HEK293 (cell line): ENCODE data around the gene SLC39A5.

Experiments used
- CTCF ChIA-PET: fragments of 350-600 bp; formaldehyde crosslinking; extraction: SDS; loops from one replicate; lab custom pipeline; 2021; ENCODE audit warnings: antibody characterized with exemption; lab: Yijun Ruan, JAX
- POLR2A ChIA-PET: fragments of 300-600 bp; formaldehyde crosslinking; extraction: SDS; loops from one replicate; lab custom pipeline; 2020; ENCODE audit warnings: antibody characterized with exemption, inconsistent platforms; lab: Yijun Ruan, JAX
- H3K27ac ChIP-seq: fragments of 200-500 bp; sonication (Bioruptor generic); 2 replicates; pipeline ENCODE4 v1.5.1; 2014; ENCODE audit warnings: low read depth, low read length, control low read depth, inconsistent platforms; ENCODE audit errors: extremely low read depth
- H3K36me3 ChIP-seq, 2 experiments: fragments of 200-500 bp in 1 of 2; sonication (Bioruptor generic) in 1 of 2; 1 replicate in 1 of 2; 2 replicates in 1 of 2; pipeline ENCODE4 v1.5.1; 2014 to 2017; ENCODE audit warnings: inconsistent platforms in 2 of 2, low read length in 2 of 2; ENCODE audit not compliant: control insufficient read depth in 2 of 2, insufficient read depth in 1 of 2
- H3K4me1 ChIP-seq: fragments of 200-500 bp; sonication (Bioruptor generic); 2 replicates; pipeline ENCODE4 v1.5.1; 2014; ENCODE audit warnings: mild to moderate bottlenecking, low read length, inconsistent platforms; ENCODE audit not compliant: control insufficient read depth, insufficient read depth
- H3K4me3 ChIP-seq: 2 replicates; pipeline ENCODE4 v1.5.1; 2011; ENCODE audit warnings: low read depth, mild to moderate bottlenecking, control low read depth, low read length, moderate library complexity
- H3K9me3 ChIP-seq: fragments of 200-500 bp; sonication (Bioruptor generic); 2 replicates; pipeline ENCODE4 v1.5.1; 2014; ENCODE audit warnings: low read depth, low read length, inconsistent platforms; ENCODE audit not compliant: control insufficient read depth, insufficient read depth
- KLF1 ChIP-seq: fragments of 450-650 bp; formaldehyde crosslinking; IDR thresholded peaks from 2 replicates; pipeline ENCODE4 v1.5.1; 2016; ENCODE audit warnings: missing biosample characterization, missing genetic modification characterization
- SCRT2 ChIP-seq: fragments of 450-650 bp; formaldehyde crosslinking; IDR thresholded peaks from 2 replicates; pipeline ENCODE4 v1.5.1; 2016; ENCODE audit warnings: missing biosample characterization, missing genetic modification characterization
- TSHZ1 ChIP-seq: fragments of 450-650 bp; formaldehyde crosslinking; IDR thresholded peaks from 2 replicates; pipeline ENCODE4 v1.5.1; 2016; ENCODE audit warnings: missing biosample characterization, missing genetic modification characterization, borderline replicate concordance
- ZFP3 ChIP-seq: fragments of 450-650 bp; formaldehyde crosslinking; IDR thresholded peaks from 2 replicates; pipeline ENCODE4 v1.5.1; 2016; ENCODE audit warnings: low read depth, missing biosample characterization, missing genetic modification characterization
- ZNF292 ChIP-seq: fragments of 450-650 bp; formaldehyde crosslinking; IDR thresholded peaks from 2 replicates; pipeline ENCODE4 v1.5.1; 2016; ENCODE audit warnings: low read depth, missing biosample characterization, missing genetic modification characterization, borderline replicate concordance
- ZNF37A ChIP-seq: fragments of 450-650 bp; IDR thresholded peaks from 2 replicates; pipeline ENCODE4 v1.5.1; 2018; ENCODE audit warnings: missing biosample characterization, missing genetic modification characterization
- ZNF391 ChIP-seq: fragments of 450-650 bp; formaldehyde crosslinking; IDR thresholded peaks from 2 replicates; pipeline ENCODE4 v1.5.1; 2016; ENCODE audit warnings: low read depth, missing biosample characterization, missing genetic modification characterization, borderline replicate concordance
- ZNF521 ChIP-seq: fragments of 450-650 bp; formaldehyde crosslinking; IDR thresholded peaks from 2 replicates; pipeline ENCODE4 v1.5.1; 2017; ENCODE audit warnings: missing biosample characterization, mild to moderate bottlenecking, missing genetic modification characterization
- ZNF544 ChIP-seq: fragments of 450-650 bp; formaldehyde crosslinking; IDR thresholded peaks from 2 replicates; pipeline ENCODE4 v1.5.0; 2017; ENCODE audit warnings: missing biosample characterization, missing genetic modification characterization
- ZNF701 ChIP-seq: fragments of 450-650 bp; formaldehyde crosslinking; IDR thresholded peaks from 2 replicates; pipeline ENCODE4 v1.5.1; 2016; ENCODE audit warnings: missing biosample characterization, missing genetic modification characterization
- ZNF792 ChIP-seq: fragments of 450-650 bp; formaldehyde crosslinking; IDR thresholded peaks from 2 replicates; pipeline ENCODE4 v1.5.1; 2016; ENCODE audit warnings: missing biosample characterization, missing genetic modification characterization
- TF ChIP-seq, protein P1 (sequence below): fragments of 450-650 bp; formaldehyde crosslinking; IDR thresholded peaks from 2 replicates; pipeline ENCODE4 v1.5.1; 2017; ENCODE audit warnings: missing biosample characterization, missing genetic modification characterization
- TF ChIP-seq, protein P2 (sequence below): fragments of 450-650 bp; formaldehyde crosslinking; IDR thresholded peaks from 2 replicates; pipeline ENCODE4 v1.5.1; 2016; ENCODE audit warnings: missing biosample characterization, missing genetic modification characterization
- TF ChIP-seq, protein P3 (sequence below): fragments of 450-650 bp; formaldehyde crosslinking; IDR thresholded peaks from 2 replicates; pipeline ENCODE4 v1.5.1; 2016; ENCODE audit warnings: missing biosample characterization, missing genetic modification characterization

SLC39A5 gene

DNA sequence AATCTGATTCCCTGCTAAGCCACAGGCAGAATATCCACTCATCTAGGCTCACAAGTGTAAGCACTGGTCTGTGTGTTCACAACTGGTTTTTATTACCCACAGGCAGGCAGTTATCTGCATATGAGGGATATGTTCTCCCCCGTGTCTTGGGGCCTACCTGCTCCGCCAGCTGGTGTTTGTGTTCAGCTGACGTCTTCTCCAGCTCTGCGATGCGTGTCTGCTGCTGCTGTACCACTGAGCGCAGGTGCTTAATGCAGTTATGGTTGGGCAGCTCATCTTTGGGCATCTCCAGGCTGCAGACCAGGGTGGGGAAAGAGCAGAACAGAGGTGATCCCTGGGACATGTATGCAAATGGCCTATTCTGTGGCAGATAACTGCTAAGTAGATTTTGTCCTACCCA is 21.8 kb upstream of the SLC39A5 start (continued):
- no peak for TF ChIP-seq ZNF544 (tag by site-specific recombination)
- TF ChIP-seq ZFP3 (tag by site-specific recombination) = no peak
- no peak for TF ChIP-seq ZNF37A (tag by site-specific recombination)
- TF ChIP-seq ZNF391 (tag by site-specific recombination) = no peak
- TF ChIP-seq, protein P1, sequence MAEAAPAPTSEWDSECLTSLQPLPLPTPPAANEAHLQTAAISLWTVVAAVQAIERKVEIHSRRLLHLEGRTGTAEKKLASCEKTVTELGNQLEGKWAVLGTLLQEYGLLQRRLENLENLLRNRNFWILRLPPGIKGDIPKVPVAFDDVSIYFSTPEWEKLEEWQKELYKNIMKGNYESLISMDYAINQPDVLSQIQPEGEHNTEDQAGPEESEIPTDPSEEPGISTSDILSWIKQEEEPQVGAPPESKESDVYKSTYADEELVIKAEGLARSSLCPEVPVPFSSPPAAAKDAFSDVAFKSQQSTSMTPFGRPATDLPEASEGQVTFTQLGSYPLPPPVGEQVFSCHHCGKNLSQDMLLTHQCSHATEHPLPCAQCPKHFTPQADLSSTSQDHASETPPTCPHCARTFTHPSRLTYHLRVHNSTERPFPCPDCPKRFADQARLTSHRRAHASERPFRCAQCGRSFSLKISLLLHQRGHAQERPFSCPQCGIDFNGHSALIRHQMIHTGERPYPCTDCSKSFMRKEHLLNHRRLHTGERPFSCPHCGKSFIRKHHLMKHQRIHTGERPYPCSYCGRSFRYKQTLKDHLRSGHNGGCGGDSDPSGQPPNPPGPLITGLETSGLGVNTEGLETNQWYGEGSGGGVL (tag by site-specific recombination) = no peak

DNA sequence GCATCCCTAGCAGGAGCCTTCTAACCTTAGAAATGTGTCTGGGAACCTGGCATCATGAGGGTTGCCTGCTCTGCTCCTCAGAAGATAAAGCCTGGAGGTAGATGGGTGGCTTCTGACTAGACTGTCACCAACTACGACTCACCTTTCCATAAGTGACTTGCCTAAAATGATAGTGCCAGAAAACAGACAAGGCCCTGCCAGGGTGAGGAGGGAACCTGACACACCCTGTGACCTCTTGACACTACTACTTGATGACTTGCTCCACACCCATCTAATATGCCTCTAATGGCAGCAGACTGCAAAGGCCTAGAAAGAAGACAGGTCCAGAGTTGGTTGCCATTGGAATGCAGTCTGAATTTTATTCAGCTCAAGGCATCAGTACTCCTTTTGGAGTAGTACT is 17.5 kb upstream of the SLC39A5 start:
- peaks cover 44 to 81% of the 10 kb centered on the region in 2 experiments for H3K36me3 ChIP-seq
- POLR2A ChIA-PET = interaction anchor here (1.5 kb wide), 1 partner anchor 9 kb away, joined by 5 read pairs; the partner anchor contains the start of gene RNF41
- TF ChIP-seq ZNF292 (no peak), KLF1 (tag by site-specific recombination) (peak; percentile 89), ZNF792 (no peak)
- TF ChIP-seq, all 188 proteins: peak for 1
- no peaks in the 10 kb centered on the region for H3K9me3 ChIP-seq
- no peak overlapping the region for H3K27ac ChIP-seq
- CTCF ChIA-PET = interaction anchor here (0.5 to 1.3 kb wide), 3 partner anchors 8 to 20 kb away, joined by 3 to 4 read pairs (median 3); no protein-coding TSS in a partner anchor
- no peak overlapping the region for H3K4me3 ChIP-seq
- H3K4me1 ChIP-seq = no peaks in the 10 kb centered on the region

- Histone ChIP-seq H3K27ac (no peak overlapping the region), H3K4me1 (no peaks in the 10 kb centered on the region), H3K36me3 (peaks cover 38 to 74% of the 10 kb centered on the region in 2 experiments), H3K9me3 (no peaks in the 10 kb centered on the region), H3K4me3 (no peak overlapping the region)
- CTCF ChIA-PET = no interaction called here
- TF ChIP-seq TSHZ1 (tag by site-specific recombination) (no peak), SCRT2 (peak; percentile 69), ZNF521 (tag by site-specific recombination) (no peak)
- TF ChIP-seq, protein P2, sequence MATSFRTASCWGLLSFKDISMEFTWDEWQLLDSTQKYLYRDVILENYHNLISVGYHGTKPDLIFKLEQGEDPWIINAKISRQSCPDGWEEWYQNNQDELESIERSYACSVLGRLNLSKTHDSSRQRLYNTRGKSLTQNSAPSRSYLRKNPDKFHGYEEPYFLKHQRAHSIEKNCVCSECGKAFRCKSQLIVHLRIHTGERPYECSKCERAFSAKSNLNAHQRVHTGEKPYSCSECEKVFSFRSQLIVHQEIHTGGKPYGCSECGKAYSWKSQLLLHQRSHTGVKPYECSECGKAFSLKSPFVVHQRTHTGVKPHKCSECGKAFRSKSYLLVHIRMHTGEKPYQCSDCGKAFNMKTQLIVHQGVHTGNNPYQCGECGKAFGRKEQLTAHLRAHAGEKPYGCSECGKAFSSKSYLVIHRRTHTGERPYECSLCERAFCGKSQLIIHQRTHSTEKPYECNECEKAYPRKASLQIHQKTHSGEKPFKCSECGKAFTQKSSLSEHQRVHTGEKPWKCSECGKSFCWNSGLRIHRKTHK (tag by site-specific recombination) = no peak
- POLR2A ChIA-PET = interaction anchor here (0.6 kb wide), 1 partner anchor 57 kb away, joined by 6 read pairs; no protein-coding TSS in a partner anchor
These were observed 16.0 kb upstream of the SLC39A5 start for GRCh38 chr12:56213878-56214277.

DNA sequence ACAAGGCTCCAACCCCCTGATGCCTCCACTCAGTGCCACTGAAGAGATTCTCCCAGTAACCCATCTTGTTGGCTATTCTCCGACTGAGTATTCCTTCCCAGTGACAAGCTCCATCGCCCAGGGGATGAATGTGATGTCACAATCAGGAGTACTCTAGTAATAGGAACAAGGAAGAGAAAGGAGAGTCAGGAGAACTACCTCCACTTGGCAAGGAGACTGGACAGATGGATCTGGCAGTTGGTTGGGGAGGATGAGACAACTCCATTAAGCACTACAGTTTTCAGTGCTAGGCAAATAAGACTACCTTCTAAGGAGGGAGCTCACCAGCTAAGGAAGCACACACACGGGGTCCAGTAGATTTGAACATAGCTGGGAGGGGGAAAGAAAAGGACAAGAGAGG is 13.4 kb upstream of the SLC39A5 start:
- 0 out of 2 replicates have a peak, but pooled peaks cover 4% of the 10 kb centered on the region for H3K4me1 ChIP-seq
- TF ChIP-seq, protein P3, sequence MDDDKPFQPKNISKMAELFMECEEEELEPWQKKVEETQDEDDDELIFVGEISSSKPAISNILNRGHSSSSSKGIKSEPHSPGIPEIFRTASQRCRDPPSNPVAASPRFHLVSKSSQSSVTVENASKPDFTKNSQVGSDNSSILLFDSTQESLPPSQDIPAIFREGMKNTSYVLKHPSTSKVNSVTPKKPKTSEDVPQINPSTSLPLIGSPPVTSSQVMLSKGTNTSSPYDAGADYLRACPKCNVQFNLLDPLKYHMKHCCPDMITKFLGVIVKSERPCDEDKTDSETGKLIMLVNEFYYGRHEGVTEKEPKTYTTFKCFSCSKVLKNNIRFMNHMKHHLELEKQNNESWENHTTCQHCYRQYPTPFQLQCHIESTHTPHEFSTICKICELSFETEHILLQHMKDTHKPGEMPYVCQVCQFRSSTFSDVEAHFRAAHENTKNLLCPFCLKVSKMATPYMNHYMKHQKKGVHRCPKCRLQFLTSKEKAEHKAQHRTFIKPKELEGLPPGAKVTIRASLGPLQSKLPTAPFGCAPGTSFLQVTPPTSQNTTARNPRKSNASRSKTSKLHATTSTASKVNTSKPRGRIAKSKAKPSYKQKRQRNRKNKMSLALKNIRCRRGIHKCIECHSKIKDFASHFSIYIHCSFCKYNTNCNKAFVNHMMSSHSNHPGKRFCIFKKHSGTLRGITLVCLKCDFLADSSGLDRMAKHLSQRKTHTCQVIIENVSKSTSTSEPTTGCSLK = no peak
- no peak for TF ChIP-seq ZNF701 (tag by site-specific recombination)
- H3K36me3 ChIP-seq = peaks cover 28 to 54% of the 10 kb centered on the region in 2 experiments
- H3K9me3 ChIP-seq = no peaks in the 10 kb centered on the region
- H3K27ac ChIP-seq = no peak overlapping the region
- no peak overlapping the region for H3K4me3 ChIP-seq
- CTCF ChIA-PET = interaction anchor here (0.6 to 1.3 kb wide), 4 partner anchors 10 to 746 kb away, joined by 3 to 8 read pairs (median 4); partner anchors contain the start of genes OR6C70 and SMARCC2
- POLR2A ChIA-PET = interaction anchor here (0.7 kb wide), 1 partner anchor 22 kb away, joined by 3 read pairs; no protein-coding TSS in a partner anchor
